GM19035 (cell line): ENCODE data around the gene ESRRG.
"Not testable (repeated sequence)": the region's sequence is repeated elsewhere in the genome, so short reads cannot be mapped to it uniquely, and the experiment has no call there.

ENCODE experiments used
- ATAC-seq: cut with Tn5 transposase; IDR thresholded peaks from one replicate; pipeline ENCODE4 v1.9.1; 2021; ENCODE audit not compliant: unreplicated experiment

Gene ESRRG

DNA sequence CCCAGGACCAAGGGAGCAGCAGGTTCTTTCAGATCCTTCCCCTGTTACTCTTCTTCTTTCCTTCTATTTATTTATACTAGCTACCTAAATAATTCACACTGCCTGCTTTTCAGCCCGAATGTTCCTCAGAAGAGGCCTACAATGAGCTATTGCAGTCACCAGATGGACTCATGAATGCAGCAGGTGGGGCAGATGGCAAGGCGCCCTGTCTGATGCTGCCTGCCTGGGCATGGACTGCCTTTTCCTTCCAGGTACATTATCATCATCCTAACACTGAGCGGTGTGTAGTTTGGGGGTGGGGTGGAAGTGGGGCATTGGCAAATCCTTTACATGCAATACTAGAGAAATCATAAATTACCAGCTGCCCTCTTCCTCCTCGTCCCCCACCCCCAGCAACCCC is 17.6 kb downstream of the ESRRG start:
- ATAC-seq, result no peak

GRCh38 chr1:216704065-216704464 is 19.2 kb downstream of the ESRRG start:
- ATAC-seq, result not testable (repeated sequence)

GRCh38 chr1:216702170-216702569 is 21.1 kb downstream of the ESRRG start:
- peak; percentile 87 for ATAC-seq

GRCh38 chr1:216700779-216701178 is 22.4 kb downstream of the ESRRG start:
- no peak for ATAC-seq

DNA sequence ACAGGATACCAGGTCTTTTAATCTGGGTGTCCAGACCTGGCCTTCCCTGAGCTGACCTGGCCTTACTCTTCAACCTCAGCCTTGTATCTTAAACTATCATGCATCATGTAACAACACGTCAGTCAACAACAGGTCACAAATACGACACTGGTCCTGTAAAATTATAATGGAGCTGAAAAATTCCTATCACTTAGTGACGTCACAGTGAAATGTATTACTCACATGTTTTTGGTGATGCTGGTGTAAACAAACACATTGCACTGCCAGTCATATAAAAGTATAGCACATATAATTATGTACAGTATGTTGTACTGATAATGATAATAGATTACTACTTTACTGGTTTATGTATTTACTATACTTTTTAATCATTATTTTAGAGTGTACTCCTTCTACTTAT is 31.5 kb downstream of the ESRRG start:
- no peak for ATAC-seq

- ATAC-seq, result no peak
Observed at GRCh38 chr1:216690603-216691002, 32.6 kb downstream of the ESRRG start.

- no peak for ATAC-seq
Observed at GRCh38 chr1:216688127-216688657, 35.0 kb downstream of the ESRRG start.

DNA sequence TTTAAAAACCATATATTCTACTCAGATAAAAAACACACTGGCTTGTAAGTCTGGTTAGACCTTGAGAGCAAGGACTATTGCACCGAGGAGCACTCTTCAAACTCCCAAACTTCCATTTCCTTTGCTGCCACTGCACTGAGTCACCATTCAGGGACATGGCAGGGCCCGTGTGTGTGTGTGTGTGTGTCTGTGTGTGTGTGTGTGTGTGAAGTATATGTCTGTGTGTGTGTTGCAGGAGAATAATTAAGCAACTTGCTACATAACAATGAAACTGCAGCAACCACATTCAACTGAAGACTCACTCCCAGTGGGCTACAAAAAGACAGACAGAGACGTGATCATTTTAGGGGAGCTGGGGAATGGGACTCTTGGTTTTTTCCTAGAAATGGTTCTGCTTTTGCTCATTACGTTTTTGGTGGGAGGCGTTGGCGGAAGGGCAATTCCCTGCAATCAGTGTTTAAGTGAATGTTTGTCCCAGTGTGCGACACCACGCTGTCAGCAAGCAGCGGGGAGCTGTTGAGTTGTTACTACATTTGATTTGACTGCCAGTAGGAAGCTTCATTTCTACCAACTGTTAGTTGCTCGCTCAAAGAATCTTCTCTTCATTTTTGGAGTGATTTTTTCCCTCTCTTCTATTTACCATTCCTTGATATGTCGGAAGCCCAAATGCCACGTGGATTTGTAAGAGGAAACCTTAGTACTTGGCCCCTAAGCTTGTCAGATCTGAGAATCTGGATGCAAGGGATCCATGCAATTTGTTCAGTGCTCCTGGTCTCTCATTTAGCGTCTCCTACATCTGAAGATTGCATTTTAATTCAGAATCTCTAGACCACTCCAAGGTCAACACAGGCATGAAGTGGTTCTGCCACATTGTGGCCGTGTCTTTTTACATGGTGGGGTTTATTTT is 36.1 kb downstream of the ESRRG start:
- no peak for ATAC-seq

- no peak for ATAC-seq
Observed at GRCh38 chr1:216682752-216683151, 40.5 kb downstream of the ESRRG start.

GRCh38 chr1:216679108-216679507 is 44.1 kb downstream of the ESRRG start:
- no peak for ATAC-seq

- ATAC-seq, result no peak
Observed at GRCh38 chr1:216670118-216670883, 52.9 kb downstream of the ESRRG start.

- no peak for ATAC-seq
Observed at GRCh38 chr1:216666441-216666840, 56.8 kb downstream of the ESRRG start.

DNA sequence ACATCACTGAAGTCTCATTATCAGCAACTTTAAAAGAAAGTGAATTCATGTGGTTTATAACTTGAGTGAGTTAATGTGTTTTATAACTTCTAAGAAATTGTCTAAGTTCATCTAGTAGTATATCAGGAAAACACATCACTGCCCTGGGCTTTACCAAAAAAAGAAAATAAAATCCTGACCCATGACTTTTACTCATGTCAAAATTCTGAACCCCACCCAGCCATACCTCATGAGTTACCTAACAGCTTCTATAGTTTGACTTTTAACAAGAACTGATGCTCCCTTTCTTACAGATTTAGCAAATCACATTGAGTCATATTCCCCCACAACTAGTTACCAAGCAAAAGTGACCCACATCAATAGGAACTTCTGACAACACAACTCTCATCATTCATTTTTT is 57.4 kb downstream of the ESRRG start:
- no peak for ATAC-seq

GRCh38 chr1:216665406-216665805 is 57.8 kb downstream of the ESRRG start:
- no peak for ATAC-seq

DNA sequence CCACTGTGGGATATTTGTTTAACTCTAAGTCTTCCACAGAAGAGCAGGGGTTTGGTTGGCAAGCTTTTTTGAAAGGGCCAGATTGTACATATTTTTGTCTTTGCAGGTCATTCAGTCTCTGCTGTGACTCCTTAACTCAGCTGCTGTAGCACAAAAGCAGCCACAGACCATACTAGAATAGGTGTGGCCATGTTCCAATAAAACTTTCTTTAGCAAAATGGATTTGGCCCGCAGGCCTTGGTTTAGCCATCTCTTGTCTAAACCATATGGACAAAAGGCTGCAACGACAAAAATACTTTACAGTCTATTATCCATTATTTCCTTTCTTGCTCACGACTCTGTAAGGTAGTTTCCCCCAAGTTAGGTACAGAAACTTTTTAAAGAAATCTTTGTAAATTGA is 60.5 kb downstream of the ESRRG start:
- ATAC-seq, result no peak

- no peak for ATAC-seq
Observed at GRCh38 chr1:216660561-216660960, 62.7 kb downstream of the ESRRG start.

- ATAC-seq, result no peak
Observed at GRCh38 chr1:216653001-216653400, 70.2 kb downstream of the ESRRG start.

- no peak for ATAC-seq
Observed at GRCh38 chr1:216651826-216652418, 71.3 kb downstream of the ESRRG start.

DNA sequence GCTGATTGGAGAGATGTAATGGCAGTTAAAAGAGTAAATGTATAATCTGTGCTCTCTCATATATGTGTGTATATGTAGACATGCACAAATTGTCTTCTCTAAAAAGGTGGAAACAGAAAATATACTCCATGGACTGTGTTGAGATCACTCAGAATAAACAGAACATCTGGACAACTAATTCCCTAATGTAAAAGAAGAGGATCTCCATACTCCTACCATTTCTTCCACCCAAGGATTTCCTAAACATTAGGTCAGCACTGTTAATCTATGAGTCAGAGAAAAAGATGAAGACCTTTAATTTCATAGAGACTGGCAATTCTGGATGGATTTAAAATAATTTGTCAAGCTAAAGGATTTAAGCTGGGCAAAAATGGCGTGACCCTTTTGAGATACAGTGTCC is 80.1 kb downstream of the ESRRG start:
- no peak for ATAC-seq

DNA sequence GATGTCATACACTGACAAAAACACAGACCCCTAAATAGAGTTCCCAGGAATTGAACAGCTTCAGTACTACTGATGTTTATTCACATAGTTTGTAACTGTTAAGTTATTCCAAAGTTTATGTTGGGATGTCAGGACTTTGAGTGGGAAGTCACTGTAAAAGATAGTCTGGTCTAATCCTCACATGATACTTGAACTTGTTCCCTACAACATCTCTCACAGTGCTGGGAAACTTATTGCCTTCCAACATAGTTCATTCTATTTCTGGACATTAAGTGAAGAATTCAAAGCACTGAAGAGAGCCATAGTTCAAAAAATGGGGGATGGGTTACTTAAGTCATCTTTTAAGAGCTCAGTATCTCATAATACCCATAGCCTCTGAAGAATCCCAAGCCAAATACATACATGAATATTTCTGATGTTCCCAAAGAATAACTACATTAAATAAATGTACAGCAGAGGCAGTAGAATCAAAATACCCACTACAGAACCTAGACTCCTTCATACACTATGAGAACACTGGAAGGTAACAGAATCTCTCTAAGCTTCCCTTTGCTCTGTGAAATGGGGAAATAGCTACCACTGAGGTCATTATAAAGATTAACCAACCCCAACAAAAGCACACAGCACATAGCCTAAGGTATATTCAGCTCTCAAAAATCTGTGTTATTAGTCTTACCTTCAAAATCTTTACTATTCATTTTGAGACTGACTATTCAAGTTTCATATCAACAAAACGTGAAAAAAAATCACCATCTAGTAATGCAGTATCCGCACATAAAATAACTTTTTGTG is 81.4 kb downstream of the ESRRG start:
- ATAC-seq, result no peak

GRCh38 chr1:216640100-216640499 is 83.1 kb downstream of the ESRRG start:
- no peak for ATAC-seq
